Measurements from ENCODE around the gene MISP3.

GRCh38 chr19:14051980-14052379, 20.6 kb upstream of the MISP3 start:
- TF ChIP-seq CTCF (conservative IDR thresholded peaks at IDR 0.05; ENCODE audit: low read depth in 2 of 2): no peak
- TF ChIP-seq POLR2AphosphoS5 (IDR thresholded peaks at IDR 0.05; ENCODE audit: low read depth): no peak
- TF ChIP-seq CREB1 (CRISPR knock-in tag; IDR thresholded peaks at IDR 0.05; ENCODE audit: low read depth): no peak
- no peak for TF ChIP-seq EZH2 (IDR thresholded peaks at IDR 0.05; ENCODE audit: low read depth, unreplicated experiment)
- no peak for TF ChIP-seq REST (IDR thresholded peaks at IDR 0.05; ENCODE audit: unreplicated experiment)
- no peak for TF ChIP-seq ZNF462 (CRISPR knock-in tag; IDR thresholded peaks at IDR 0.05)
- no peak for TF ChIP-seq JUNB (IDR thresholded peaks at IDR 0.05; ENCODE audit: unreplicated experiment)
- TF ChIP-seq ZNF114 (CRISPR knock-in tag; IDR thresholded peaks at IDR 0.05): no peak
- no peak for TF ChIP-seq NANOG (IDR thresholded peaks at IDR 0.05; ENCODE audit: borderline replicate concordance)
- no peak for TF ChIP-seq STAT1 (IDR thresholded peaks at IDR 0.05; ENCODE audit: unreplicated experiment)

All from GM23338 (cell line).